H1 (cell line): Measurements from ENCODE around the gene DNAJB14. TPM values are rescaled to one million over a fixed set of nuclear protein-coding genes. Genes with fewer than 3 reads are reported as not detected.

Experiments used
- CTCF ChIA-PET: fragments of 300-600 bp; sonication (Branson Sonifier 250); formaldehyde crosslinking; loops from one replicate; lab custom pipeline; 2021; ENCODE audit not compliant: partially characterized antibody; lab: Charles Lee
- POLR2A ChIA-PET: fragments of 300-600 bp; sonication (Branson Sonifier 250); formaldehyde crosslinking; loops from one replicate; lab custom pipeline; 2021; ENCODE audit warnings: inconsistent platforms; ENCODE audit not compliant: partially characterized antibody; lab: Charles Lee
- DNase-seq, 2 experiments: peaks; one replicate each; pipeline versions ENCODE4 v3.0.0 to v3.0.0-alpha.2; 2010 to 2022; ENCODE audit warnings: low spot score in 2 of 2, low read depth in 1 of 2, mixed read lengths in 1 of 2
- FAIRE-seq: peaks from 2 replicates; lab custom pipeline; 2011; peaks lifted over from hg19 to GRCh38; lab: Jason Lieb, UNC
- H2AFZ ChIP-seq: 2 replicates; pipeline ENCODE4 v1.8.1; 2012; ENCODE audit warnings: low read length, inconsistent platforms
- H2AK5ac ChIP-seq: 2 replicates; pipeline ENCODE4 v1.6.1; 2013; ENCODE audit warnings: low read depth, low read length
- H2BK120ac ChIP-seq: replicated peaks from 2 replicates; pipeline ENCODE3; 2013; ENCODE audit warnings: low read depth, low read length, inconsistent platforms
- H2BK12ac ChIP-seq: 2 replicates; pipeline ENCODE4 v1.6.1; 2013; ENCODE audit warnings: low read depth, low read length
- H2BK15ac ChIP-seq: 2 replicates; pipeline ENCODE4 v1.6.1; 2013; ENCODE audit warnings: low read length
- H2BK20ac ChIP-seq: 2 replicates; pipeline ENCODE4 v1.6.1; 2013; ENCODE audit warnings: low read length
- H2BK5ac ChIP-seq: 2 replicates; pipeline ENCODE4 v1.6.1; 2013; ENCODE audit warnings: low read depth, low read length
- H3K14ac ChIP-seq: 2 replicates; pipeline ENCODE4 v1.6.1; 2013; ENCODE audit warnings: inconsistent platforms; ENCODE audit not compliant: insufficient read length
- H3K18ac ChIP-seq: 2 replicates; pipeline ENCODE4 v1.6.1; 2013; ENCODE audit warnings: low read length; ENCODE audit errors: extremely low read depth
- H3K23ac ChIP-seq: 2 replicates; pipeline ENCODE4 v1.6.1; 2013; ENCODE audit warnings: inconsistent platforms; ENCODE audit not compliant: insufficient read length
- H3K23me2 ChIP-seq: 2 replicates; pipeline ENCODE4 v1.6.1; 2013; ENCODE audit warnings: low read depth, low read length
- H3K27ac ChIP-seq: 2 replicates; pipeline ENCODE4 v1.6.1; 2011; ENCODE audit warnings: low read depth, low read length, inconsistent platforms
- H3K27me3 ChIP-seq, 4 experiments: replicated peaks in 1 of 4; 1 replicate in 1 of 4; 2 replicates in 3 of 4; pipeline versions ENCODE4 v1.6.1 to v1.8.1; 2011 to 2013; ENCODE audit warnings: low read length in 3 of 4, mild to moderate bottlenecking in 3 of 4, inconsistent platforms in 2 of 4, mixed read lengths in 2 of 4, moderate library complexity in 1 of 4; ENCODE audit not compliant: control insufficient read depth in 3 of 4, insufficient read depth in 3 of 4; ENCODE audit errors: extremely low read depth in 1 of 4
- H3K36me3 ChIP-seq, 4 experiments: 2 replicates each; pipeline versions ENCODE4 v1.6.1 to v1.8.1; 2011 to 2013; ENCODE audit warnings: mild to moderate bottlenecking in 4 of 4, low read length in 3 of 4, moderate library complexity in 2 of 4, control low read depth in 1 of 4, inconsistent platforms in 1 of 4; ENCODE audit not compliant: insufficient read depth in 4 of 4, control insufficient read depth in 2 of 4
- H3K4ac ChIP-seq: replicated peaks from 2 replicates; pipeline ENCODE3; 2013; ENCODE audit warnings: low read length, low read depth, mixed read lengths, inconsistent platforms; ENCODE audit not compliant: insufficient read length
- H3K4me1 ChIP-seq, 4 experiments: replicated peaks in 1 of 4; 1 replicate in 1 of 4; 2 replicates in 3 of 4; pipeline versions ENCODE4 v1.6.1 to v1.8.1; 2011 to 2013; ENCODE audit warnings: low read length in 3 of 4, inconsistent platforms in 2 of 4, mixed read lengths in 1 of 4; ENCODE audit not compliant: insufficient read depth in 4 of 4, control insufficient read depth in 3 of 4
- H3K4me2 ChIP-seq, 2 experiments: 2 replicates each; pipeline versions ENCODE4 v1.6.1 to v1.8.1; 2011 to 2013; ENCODE audit warnings: low read depth in 2 of 2, low read length in 2 of 2, control low read depth in 1 of 2, inconsistent platforms in 1 of 2, mild to moderate bottlenecking in 1 of 2; ENCODE audit not compliant: insufficient read depth in 1 of 2
- H3K4me3 ChIP-seq, 4 experiments: fragments of 200-600, 300-600 bp in 1 of 4; sonication (generic), shearing (Covaris generic), sonication (Bioruptor Twin) in 1 of 4; 2 replicates each; pipeline versions ENCODE4 v1.5.1 to v1.8.1; 2011 to 2016; ENCODE audit warnings: low read length in 4 of 4, low read depth in 3 of 4, control low read depth in 2 of 4, inconsistent platforms in 2 of 4, mild to moderate bottlenecking in 2 of 4, mixed read lengths in 1 of 4, moderate library complexity in 1 of 4; ENCODE audit not compliant: insufficient read depth in 2 of 4; ENCODE audit errors: extremely low read depth in 1 of 4
- H3K56ac ChIP-seq: replicated peaks from 2 replicates; pipeline ENCODE3; 2013; ENCODE audit warnings: low read depth, mild to moderate bottlenecking, mixed read lengths, low read length, inconsistent platforms; ENCODE audit not compliant: insufficient read length
- H3K79me1 ChIP-seq: 2 replicates; pipeline ENCODE4 v1.6.1; 2013; ENCODE audit warnings: low read depth, low read length, control low read depth
- H3K79me2 ChIP-seq, 2 experiments: 2 replicates each; pipeline versions ENCODE4 v1.6.1 to v1.8.1; 2012 to 2013; ENCODE audit warnings: low read length in 2 of 2, mild to moderate bottlenecking in 2 of 2, inconsistent platforms in 1 of 2; ENCODE audit not compliant: insufficient read depth in 2 of 2, control insufficient read depth in 1 of 2
- H3K9ac ChIP-seq, 4 experiments: replicated peaks in 1 of 4; 1 replicate in 1 of 4; 2 replicates in 3 of 4; pipeline versions ENCODE4 v1.6.1 to v1.8.1; 2011 to 2013; ENCODE audit warnings: low read depth in 3 of 4, low read length in 3 of 4, control low read depth in 2 of 4, mild to moderate bottlenecking in 2 of 4, moderate library complexity in 2 of 4, inconsistent platforms in 1 of 4; ENCODE audit errors: extremely low read depth in 1 of 4
- H3K9me3 ChIP-seq, 2 experiments: 2 replicates each; pipeline versions ENCODE4 v1.6.1 to v1.8.1; 2012 to 2013; ENCODE audit warnings: mild to moderate bottlenecking in 2 of 2, moderate library complexity in 2 of 2, control low read depth in 1 of 2, inconsistent platforms in 1 of 2, low read depth in 1 of 2, low read length in 1 of 2, mixed read lengths in 1 of 2; ENCODE audit not compliant: insufficient read depth in 2 of 2
- H4K20me1 ChIP-seq, 2 experiments: replicated peaks in 1 of 2; 2 replicates each; pipeline versions ENCODE3 to v1.8.1; 2011 to 2013; ENCODE audit warnings: inconsistent platforms in 2 of 2, low read length in 2 of 2, mild to moderate bottlenecking in 1 of 2; ENCODE audit not compliant: insufficient read depth in 2 of 2, control insufficient read depth in 1 of 2
- H4K5ac ChIP-seq: 2 replicates; pipeline ENCODE4 v1.6.1; 2013; ENCODE audit warnings: low read length, low read depth, mixed read lengths, inconsistent platforms; ENCODE audit not compliant: insufficient read length
- H4K8ac ChIP-seq: 2 replicates; pipeline ENCODE4 v1.8.0; 2013; ENCODE audit warnings: mild to moderate bottlenecking, moderate library complexity, low read length, inconsistent platforms; ENCODE audit not compliant: insufficient read depth; ENCODE audit errors: extremely low read depth
- H4K91ac ChIP-seq: replicated peaks from 2 replicates; pipeline ENCODE3; 2013; ENCODE audit warnings: low read length, mixed read lengths, inconsistent platforms; ENCODE audit not compliant: insufficient read length
- ATF3 ChIP-seq: IDR thresholded peaks from 2 replicates; pipeline ENCODE4 v1.6.1; 2011; ENCODE audit warnings: low read depth, mild to moderate bottlenecking, low read length; ENCODE audit not compliant: insufficient read depth
- CTBP2 ChIP-seq: IDR thresholded peaks from 2 replicates; pipeline ENCODE4 v1.7.0; 2011; ENCODE audit warnings: borderline replicate concordance, mild to moderate bottlenecking, moderate library complexity, mixed read lengths, low read length; ENCODE audit not compliant: insufficient read depth, insufficient read length
- CTCF ChIP-seq, 3 experiments: IDR thresholded peaks; 1 replicate in 2 of 3; 2 replicates in 1 of 3; pipeline versions ENCODE4 v1.5.1 to v1.6.1; 2011; ENCODE audit warnings: low read length in 3 of 3, mild to moderate bottlenecking in 3 of 3, inconsistent platforms in 2 of 3, low read depth in 1 of 3, moderate library complexity in 1 of 3; ENCODE audit not compliant: insufficient read depth in 1 of 3; ENCODE audit errors: control extremely low read depth in 1 of 3
- E2F6 ChIP-seq: IDR thresholded peaks from 2 replicates; pipeline ENCODE4 v1.6.1; 2012; ENCODE audit warnings: inconsistent platforms
- HDAC2 ChIP-seq, 2 experiments: fragments of 300-600 bp in 1 of 2; sonication (generic) in 1 of 2; IDR thresholded peaks; 2 replicates each; pipeline ENCODE4 v1.6.1; 2011 to 2012; ENCODE audit warnings: low read depth in 2 of 2, low read length in 2 of 2, mild to moderate bottlenecking in 2 of 2, moderate library complexity in 2 of 2, borderline replicate concordance in 1 of 2, inconsistent platforms in 1 of 2
- MAX ChIP-seq: IDR thresholded peaks from 2 replicates; pipeline ENCODE4 v1.6.1; 2012; ENCODE audit warnings: inconsistent platforms
- SIN3A ChIP-seq, 2 experiments: IDR thresholded peaks in 1 of 2; conservative IDR thresholded peaks in 1 of 2; 2 replicates each; pipeline ENCODE4 v1.6.1; 2011 to 2012; ENCODE audit warnings: low read length in 2 of 2, improper control_type of control experiment in 1 of 2, low read depth in 1 of 2, mild to moderate bottlenecking in 1 of 2
- SIRT6 ChIP-seq: IDR thresholded peaks from one replicate; pipeline ENCODE4 v1.7.1; 2012; ENCODE audit warnings: low read length, inconsistent platforms
- SP4 ChIP-seq: IDR thresholded peaks from 2 replicates; pipeline ENCODE4 v1.6.1; 2012; ENCODE audit warnings: low read length, inconsistent platforms
- TCF12 ChIP-seq: IDR thresholded peaks from 2 replicates; pipeline ENCODE4 v1.6.1; 2011; ENCODE audit warnings: low read depth, mild to moderate bottlenecking, low read length
- WGBS, 2 experiments: shearing (Covaris generic) in 1 of 2; methylation state at CpG; one replicate each; pipeline versions ENCODE4 v1.1.6 to v1.1.7; 2013 to 2015; ENCODE audit warnings: low lambda C conversion rate in 2 of 2, mixed read lengths in 2 of 2, inconsistent platforms in 1 of 2, low coverage in 1 of 2, missing lambda C conversion rate in 1 of 2; ENCODE audit not compliant: insufficient replicate concordance in 2 of 2, insufficient coverage in 1 of 2, insufficient read length in 1 of 2; ENCODE audit errors: extremely low coverage in 1 of 2, missing lambda C conversion rate in 1 of 2; 5-methylcytosine and 5-hydroxymethylcytosine counted together
- polyA plus RNA-seq, 7 experiments: library from polyadenylated mRNA; depleted of rRNA in 3 of 7; stranded (reverse) in 5 of 7; unstranded in 2 of 7; fragments of >200 nt in 5 of 7; fragments of 200-250 nt in 2 of 7; gene quantifications; 1 replicate in 5 of 7; 2 replicates in 1 of 7; 4 replicates in 1 of 7; pipeline versions ENCODE4 v1.2.1 to v1.2.3, GENCODE V29; 2011 to 2013; ENCODE audit warnings: missing spikeins in 2 of 7, mixed read lengths in 2 of 7
- total RNA-seq: library from RNA; stranded (reverse); fragmentation: NEBNext Ultra II Directional; extraction: Animal tissue kit (Norgen Biotek cat#: 25700); gene quantifications from 2 replicates; pipeline ENCODE4 v1.2.1, GENCODE V29; 2021

Gene DNAJB14
- total and polyA plus RNA-seq, 2 of the 8 experiments (the other 6 are each of a cell fraction or from before 2014, with no cell fraction given), result 3.4 to 35.4 TPM

- no peak overlapping the region for H3K4me2 ChIP-seq
- DNase-seq (no peak), FAIRE-seq (no peak)
- no peaks in the 10 kb centered on the region for H4K20me1 ChIP-seq
- H4K91ac ChIP-seq, result no peak overlapping the region
- H2AFZ ChIP-seq, result no peak overlapping the region
- H3K4ac ChIP-seq, result no peak overlapping the region
- no peak overlapping the region for H2BK5ac ChIP-seq
- no peaks in the 10 kb centered on the region for H3K79me2 ChIP-seq
- no peak overlapping the region for H2AK5ac ChIP-seq
- H2BK12ac ChIP-seq, result no peak overlapping the region
- no peak overlapping the region for H3K4me3 ChIP-seq
- H3K27ac ChIP-seq, result no peak overlapping the region
- no peaks in the 10 kb centered on the region for H3K27me3 ChIP-seq
- H2BK15ac ChIP-seq, result no peak overlapping the region
- ChIA-PET CTCF (no interaction called here), POLR2A (no interaction called here)
- no peak overlapping the region for H3K18ac ChIP-seq
- no peak overlapping the region for H4K5ac ChIP-seq
- no peaks in the 10 kb centered on the region for H3K79me1 ChIP-seq
- 94% methylated on average over 4 of the region's 4 CpGs; no CpG with 5 or more reads in 1 of the 2 experiments for WGBS, 2 experiments
- H2BK120ac ChIP-seq, result no peak overlapping the region
- no peak overlapping the region for H3K23ac ChIP-seq
- no peaks in the 10 kb centered on the region for H3K9me3 ChIP-seq
- no peaks in the 10 kb centered on the region for H3K23me2 ChIP-seq
- H3K9ac ChIP-seq, result no peak overlapping the region
- no peaks in the 10 kb centered on the region for H3K36me3 ChIP-seq
- H2BK20ac ChIP-seq, result no peak overlapping the region
- H3K56ac ChIP-seq, result no peak overlapping the region
- H3K14ac ChIP-seq, result no peak overlapping the region
- no peaks in the 10 kb centered on the region for H3K4me1 ChIP-seq
- no peak overlapping the region for H4K8ac ChIP-seq
- TF ChIP-seq SP4 (no peak), ATF3 (no peak), SIN3A (conservative IDR thresholded peaks at IDR 0.05 in 1 of 2, IDR thresholded peaks at IDR 0.05 in 1 of 2; ENCODE audit: low read depth in 1 of 2, low read length in 2 of 2) (no peak), SIRT6 (no peak), E2F6 (no peak), HDAC2 (IDR thresholded peaks at IDR 0.05; ENCODE audit: borderline replicate concordance in 1 of 2, low read depth in 2 of 2, low read length in 2 of 2) (no peak), TCF12 (no peak), MAX (no peak), CTCF (IDR thresholded peaks at IDR 0.05; ENCODE audit: control extremely low read depth in 1 of 3, insufficient read depth in 1 of 3, low read depth in 1 of 3, low read length in 3 of 3) (no peak), CTBP2 (no peak)
These were observed 97.8 kb downstream of the DNAJB14 start for GRCh38 chr4:99848591-99849001.
